Neural progenitor cell (in vitro differentiated cells): ENCODE results near the gene CLMP. TPM values are rescaled to one million over a fixed set of nuclear protein-coding genes. Genes with fewer than 3 reads are reported as not detected.

Experiments used
- DNase-seq: peaks from one replicate; pipeline ENCODE4 v3.0.0-alpha.2; 2016; ENCODE audit warnings: low spot score
- H2AFZ ChIP-seq: fragments of 200-600 bp; sonication (generic); replicated peaks from 2 replicates; pipeline ENCODE4 v1.6.1; 2016; ENCODE audit warnings: antibody characterized with exemption
- H3F3A ChIP-seq: fragments of 200-600 bp; sonication (generic); 2 replicates; pipeline ENCODE4 v1.6.1; 2016; ENCODE audit warnings: antibody characterized with exemption, low read depth
- H3K27ac ChIP-seq: fragments of 200-600 bp; sonication (generic); 2 replicates; pipeline ENCODE4 v1.5.1; 2016; ENCODE audit warnings: mild to moderate bottlenecking
- H3K27me3 ChIP-seq: fragments of 200-600 bp; sonication (generic); 2 replicates; pipeline ENCODE4 v1.6.1; 2016; ENCODE audit warnings: mild to moderate bottlenecking, moderate library complexity
- H3K36me3 ChIP-seq: fragments of 200-600 bp; sonication (generic); 2 replicates; pipeline ENCODE4 v1.5.1; 2016
- H3K4me1 ChIP-seq: fragments of 200-600 bp; sonication (generic); 2 replicates; pipeline ENCODE4 v1.6.1; 2016; ENCODE audit warnings: mixed run types
- H3K4me2 ChIP-seq: fragments of 200-600 bp; sonication (generic); 2 replicates; pipeline ENCODE4 v1.6.1; 2016
- H3K4me3 ChIP-seq: fragments of 200-600 bp; sonication (generic); 2 replicates; pipeline ENCODE4 v1.5.1; 2016
- H3K79me2 ChIP-seq: fragments of 200-600 bp; sonication (generic); 2 replicates; pipeline ENCODE4 v1.6.1; 2016; ENCODE audit warnings: low read depth
- H3K9ac ChIP-seq: fragments of 200-600 bp; sonication (generic); 2 replicates; pipeline ENCODE4 v1.6.1; 2016
- H3K9me3 ChIP-seq: fragments of 200-600 bp; sonication (generic); 2 replicates; pipeline ENCODE4 v1.5.1; 2016; ENCODE audit warnings: low read depth
- H4K20me1 ChIP-seq: fragments of 200-600 bp; sonication (generic); 2 replicates; pipeline ENCODE4 v1.6.1; 2016; ENCODE audit warnings: low read depth
- H3K27ac Mint-ChIP-seq: 3 replicates; pipeline ENCODE4 v1.8.0; 2021; ENCODE audit warnings: mixed read lengths
- H3K27me3 Mint-ChIP-seq: 2 replicates; pipeline ENCODE4 v1.8.0; 2022; ENCODE audit warnings: low read depth, mild to moderate bottlenecking, inconsistent platforms, moderate library complexity, mixed read lengths; ENCODE audit not compliant: insufficient read depth
- H3K36me3 Mint-ChIP-seq: 3 replicates; pipeline ENCODE4 v1.8.0; 2021; ENCODE audit warnings: mixed read lengths
- H3K4me1 Mint-ChIP-seq: 3 replicates; pipeline ENCODE4 v1.8.0; 2021; ENCODE audit warnings: mixed read lengths
- H3K4me3 Mint-ChIP-seq: 3 replicates; pipeline ENCODE4 v1.8.0; 2021; ENCODE audit warnings: mild to moderate bottlenecking, moderate library complexity, mixed read lengths
- H3K9me3 Mint-ChIP-seq: 3 replicates; pipeline ENCODE4 v1.8.0; 2020; ENCODE audit warnings: mixed read lengths
- CTCF ChIP-seq: fragments of 200-600 bp; sonication (generic); IDR thresholded peaks from 2 replicates; pipeline ENCODE4 v1.5.1; 2017; ENCODE audit warnings: antibody characterized with exemption, mild to moderate bottlenecking
- EZH2 ChIP-seq: fragments of 200-600 bp; sonication (generic); IDR thresholded peaks from 2 replicates; pipeline ENCODE4 v1.6.1; 2017; ENCODE audit warnings: antibody characterized with exemption, mild to moderate bottlenecking, moderate library complexity
- EZH2phosphoT487 ChIP-seq: fragments of 200-600 bp; sonication (generic); IDR thresholded peaks from 2 replicates; pipeline ENCODE4 v1.6.1; 2017; ENCODE audit warnings: antibody characterized with exemption
- total RNA-seq: library from RNA; depleted of rRNA; stranded (reverse); fragments of >200 nt; gene quantifications from 2 replicates; pipeline ENCODE4 v1.2.3, GENCODE V29; 2015; ENCODE audit warnings: low replicate concordance

The CLMP gene
- total RNA-seq, 1 donor from 2014 or later: 10.7 TPM

GRCh38 chr11:123187665-123188507, 7.2 kb downstream of the CLMP start:
- TF ChIP-seq EZH2phosphoT487 (no peak), CTCF (no peak), EZH2 (no peak)
- H3K4me3 Mint-ChIP-seq: peak overlapping the region; percentile 65
- H3K36me3 ChIP-seq: no peaks in the 10 kb centered on the region
- peak overlapping the region; percentile 68 for H3K27ac Mint-ChIP-seq
- peaks cover 30% of the 10 kb centered on the region for H3F3A ChIP-seq
- no peaks in the 10 kb centered on the region for H3K9me3 Mint-ChIP-seq
- H2AFZ ChIP-seq: peak overlapping the region; percentile 23
- H3K9me3 ChIP-seq: no peaks in the 10 kb centered on the region
- H3K4me3 ChIP-seq: peak overlapping the region; percentile 36
- H3K4me1 ChIP-seq: peaks cover 37% of the 10 kb centered on the region
- H3K27me3 ChIP-seq: peaks cover 8% of the 10 kb centered on the region
- H3K27me3 Mint-ChIP-seq: peaks cover 2% of the 10 kb centered on the region
- DNase-seq: peak; percentile 47
- peaks cover 11% of the 10 kb centered on the region for H3K36me3 Mint-ChIP-seq
- peak overlapping the region; percentile 82 for H3K27ac ChIP-seq
- H3K9ac ChIP-seq: no peak overlapping the region
- H4K20me1 ChIP-seq: no peaks in the 10 kb centered on the region
- peaks cover 60% of the 10 kb centered on the region for H3K4me1 Mint-ChIP-seq
- peak overlapping the region; percentile 77 for H3K4me2 ChIP-seq
- no peaks in the 10 kb centered on the region for H3K79me2 ChIP-seq

GRCh38 chr11:123187248-123187647, 7.8 kb downstream of the CLMP start:
- no peaks in the 10 kb centered on the region for H3K9me3 ChIP-seq
- DNase-seq: no peak
- no peak overlapping the region for H3K4me3 ChIP-seq
- H2AFZ ChIP-seq: no peak overlapping the region
- no peak overlapping the region for H3K27ac Mint-ChIP-seq
- peaks cover 10% of the 10 kb centered on the region for H3K36me3 Mint-ChIP-seq
- no peak overlapping the region for H3K9ac ChIP-seq
- no peak for TF ChIP-seq CTCF
- no peak for TF ChIP-seq EZH2phosphoT487
- no peak for TF ChIP-seq EZH2
- no peak overlapping the region for H3K27ac ChIP-seq
- no peaks in the 10 kb centered on the region for H3K79me2 ChIP-seq
- peaks cover 2% of the 10 kb centered on the region for H3K27me3 ChIP-seq
- peak overlapping the region; percentile 77 for H3K4me2 ChIP-seq
- H3K36me3 ChIP-seq: no peaks in the 10 kb centered on the region
- no peaks in the 10 kb centered on the region for H4K20me1 ChIP-seq
- no peak overlapping the region for H3K4me3 Mint-ChIP-seq
- peaks cover 30% of the 10 kb centered on the region for H3F3A ChIP-seq
- peaks cover 66% of the 10 kb centered on the region for H3K4me1 Mint-ChIP-seq
- H3K27me3 Mint-ChIP-seq: peaks cover 4% of the 10 kb centered on the region
- H3K9me3 Mint-ChIP-seq: no peaks in the 10 kb centered on the region
- H3K4me1 ChIP-seq: peaks cover 37% of the 10 kb centered on the region

DNA sequence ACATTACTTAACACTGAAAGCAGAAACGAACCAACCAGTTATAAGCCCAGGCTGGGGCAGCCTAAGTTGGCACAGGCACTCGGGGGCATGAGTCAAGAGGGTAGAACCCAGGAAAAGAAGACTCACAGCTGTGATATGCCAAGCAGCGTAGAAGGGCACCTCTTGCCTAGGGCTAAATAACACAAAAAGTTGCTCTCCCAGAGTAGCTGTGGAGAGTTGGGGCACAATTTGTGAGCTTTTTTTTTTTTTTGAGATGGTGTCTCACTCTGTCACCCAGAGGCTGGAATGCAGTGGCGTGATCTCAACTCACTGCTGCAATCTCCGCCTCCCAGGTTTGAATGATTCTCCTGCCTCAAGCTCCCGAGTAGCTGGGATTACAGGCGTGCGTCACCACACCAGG, 8.8 kb downstream of the CLMP start:
- H3K27me3 ChIP-seq: no peaks in the 10 kb centered on the region
- Mint-ChIP-seq H3K4me3 (no peak overlapping the region), H3K9me3 (no peaks in the 10 kb centered on the region), H3K4me1 (peaks cover 71% of the 10 kb centered on the region), H3K27ac (no peak overlapping the region), H3K27me3 (peaks cover 4% of the 10 kb centered on the region), H3K36me3 (peaks cover 3% of the 10 kb centered on the region)
- H3K4me3 ChIP-seq: no peak overlapping the region
- H3K79me2 ChIP-seq: no peaks in the 10 kb centered on the region
- no peaks in the 10 kb centered on the region for H3K9me3 ChIP-seq
- H3K27ac ChIP-seq: no peak overlapping the region
- H3K4me2 ChIP-seq: no peak overlapping the region
- no peak for DNase-seq
- no peaks in the 10 kb centered on the region for H3K36me3 ChIP-seq
- H3K9ac ChIP-seq: no peak overlapping the region
- TF ChIP-seq EZH2 (no peak), EZH2phosphoT487 (no peak), CTCF (no peak)
- H3F3A ChIP-seq: peaks cover 30% of the 10 kb centered on the region
- H3K4me1 ChIP-seq: peaks cover 37% of the 10 kb centered on the region
- no peaks in the 10 kb centered on the region for H4K20me1 ChIP-seq
- H2AFZ ChIP-seq: no peak overlapping the region
